Endothelial cell of umbilical vein (primary cell): ENCODE measurements around the gene FOXP1. TPM values are rescaled to one million over a fixed set of nuclear protein-coding genes. Genes with fewer than 3 reads are reported as not detected.

ENCODE experiments used
- BruUV-seq: library from RNA; stranded (reverse); fragments of 400-500 nt; replicated peaks from 2 replicates; lab custom pipeline; 2021; lab: Mats Ljungman, UMichigan
- CTCF ChIA-PET: fragments of 300-600, 350-600 bp; sonication (Branson Sonifier 250); formaldehyde crosslinking; loops from one replicate; lab custom pipeline; 2021; ENCODE audit warnings: antibody characterized with exemption, inconsistent platforms; lab: Charles Lee
- POLR2A ChIA-PET: fragments of 300-600, 350-600 bp; sonication (Branson Sonifier 250); formaldehyde crosslinking; loops from one replicate; lab custom pipeline; 2021; ENCODE audit warnings: antibody characterized with exemption, inconsistent platforms; lab: Charles Lee
- DNase-seq: peaks from one replicate; pipeline ENCODE4 v3.0.0-alpha.2; 2011; ENCODE audit warnings: low read depth, low spot score
- FAIRE-seq: peaks from 2 replicates; lab custom pipeline; 2011; peaks lifted over from hg19 to GRCh38; lab: Jason Lieb, UNC
- H2AFZ ChIP-seq: 2 replicates; pipeline ENCODE4 v1.6.0; 2012; ENCODE audit warnings: low read depth, low read length, control low read depth, inconsistent platforms
- H3K27ac ChIP-seq: 2 replicates; pipeline ENCODE4 v1.5.1; 2011; ENCODE audit warnings: low read depth, mild to moderate bottlenecking, control low read depth, low read length, moderate library complexity; ENCODE audit not compliant: insufficient read depth
- H3K27me3 ChIP-seq, 2 experiments: 2 replicates each; pipeline versions ENCODE4 v1.6.0 to v1.6.1; 2011; ENCODE audit warnings: low read length in 2 of 2, mixed read lengths in 1 of 2; ENCODE audit not compliant: control insufficient read depth in 2 of 2, insufficient read depth in 2 of 2
- H3K36me3 ChIP-seq, 2 experiments: 2 replicates in 1 of 2; 3 replicates in 1 of 2; pipeline ENCODE4 v1.5.1; 2011; ENCODE audit warnings: low read length in 2 of 2, mild to moderate bottlenecking in 1 of 2, moderate library complexity in 1 of 2; ENCODE audit not compliant: control insufficient read depth in 2 of 2, insufficient read depth in 2 of 2; ENCODE audit errors: extremely low read depth in 1 of 2
- H3K4me1 ChIP-seq: 3 replicates; pipeline ENCODE4 v1.5.1; 2011; ENCODE audit warnings: mild to moderate bottlenecking, low read length; ENCODE audit not compliant: control insufficient read depth, insufficient read depth; ENCODE audit errors: extremely low read depth
- H3K4me2 ChIP-seq: 2 replicates; pipeline ENCODE4 v1.6.1; 2011; ENCODE audit warnings: low read length, control low read depth, mixed read lengths; ENCODE audit not compliant: insufficient read depth
- H3K4me3 ChIP-seq, 3 experiments: fragments of 200-600 bp in 1 of 3; sonication (generic), shearing (Covaris generic) in 1 of 3; replicated peaks in 1 of 3; 2 replicates each; pipeline ENCODE4 v1.5.1; 2011 to 2016; ENCODE audit warnings: control low read depth in 3 of 3, low read length in 3 of 3, mild to moderate bottlenecking in 2 of 3, inconsistent platforms in 1 of 3, low read depth in 1 of 3, moderate library complexity in 1 of 3; ENCODE audit not compliant: insufficient read depth in 1 of 3
- H3K79me2 ChIP-seq: 2 replicates; pipeline ENCODE4 v1.6.0; 2012; ENCODE audit warnings: low read length, inconsistent platforms; ENCODE audit not compliant: control insufficient read depth, insufficient read depth
- H3K9ac ChIP-seq: replicated peaks from 2 replicates; pipeline ENCODE3; 2011; ENCODE audit warnings: low read length, control low read depth; ENCODE audit not compliant: insufficient read depth; ENCODE audit errors: extremely low read depth
- H3K9me1 ChIP-seq: replicated peaks from 3 replicates; pipeline ENCODE4 v1.6.0; 2011; ENCODE audit warnings: mild to moderate bottlenecking, low read length; ENCODE audit not compliant: control insufficient read depth, insufficient read depth; ENCODE audit errors: extremely low read depth
- H3K9me3 ChIP-seq: replicated peaks from 2 replicates; pipeline ENCODE4 v1.5.1; 2012; ENCODE audit warnings: low read length, inconsistent platforms; ENCODE audit not compliant: control insufficient read depth, insufficient read depth
- H4K20me1 ChIP-seq: replicated peaks from 2 replicates; pipeline ENCODE3; 2011; ENCODE audit warnings: mild to moderate bottlenecking, low read length; ENCODE audit not compliant: control insufficient read depth, insufficient read depth; ENCODE audit errors: extremely low read depth
- CTCF ChIP-seq, 2 donors: IDR thresholded peaks; 1 replicate in 1 of 2; 2 replicates in 1 of 2; pipeline ENCODE4 v1.5.1; 2011; ENCODE audit warnings: low read length in 2 of 2, mild to moderate bottlenecking in 2 of 2, moderate library complexity in 2 of 2, control low read depth in 1 of 2, inconsistent platforms in 1 of 2, low read depth in 1 of 2; ENCODE audit not compliant: insufficient read depth in 1 of 2; ENCODE audit errors: extremely low read depth in 1 of 2
- EZH2 ChIP-seq: IDR thresholded peaks from 2 replicates; pipeline ENCODE4 v1.6.1; 2012; ENCODE audit warnings: borderline replicate concordance, low read depth, mild to moderate bottlenecking, moderate library complexity, low read length, inconsistent platforms; ENCODE audit not compliant: severe bottlenecking
- FOS ChIP-seq: IDR thresholded peaks from 2 replicates; pipeline ENCODE4 v1.6.1; 2011; ENCODE audit warnings: mild to moderate bottlenecking, low read length, moderate library complexity, borderline replicate concordance; ENCODE audit not compliant: insufficient read depth
- GATA2 ChIP-seq: IDR thresholded peaks from 2 replicates; pipeline ENCODE4 v1.7.0; 2011; ENCODE audit warnings: low read depth, mild to moderate bottlenecking, moderate library complexity, mixed read lengths, low read length; ENCODE audit not compliant: insufficient read length, insufficient read depth
- JUN ChIP-seq: IDR thresholded peaks from 2 replicates; pipeline ENCODE4 v1.6.1; 2011; ENCODE audit warnings: borderline replicate concordance, low read depth; ENCODE audit not compliant: insufficient read length, insufficient read depth
- MAX ChIP-seq: IDR thresholded peaks from 2 replicates; pipeline ENCODE4 v1.6.1; 2011; ENCODE audit not compliant: insufficient read depth, insufficient read length
- MYC ChIP-seq: IDR thresholded peaks from one replicate; pipeline ENCODE4 v1.6.1; 2011; ENCODE audit warnings: mild to moderate bottlenecking, low read depth, low read length
- POLR2A ChIP-seq: IDR thresholded peaks from 2 replicates; pipeline ENCODE4 v1.6.1; 2012; ENCODE audit warnings: low read depth, mild to moderate bottlenecking, control low read depth, low read length
- POLR2AphosphoS5 ChIP-seq: IDR thresholded peaks from 2 replicates; pipeline ENCODE4 v1.6.1; 2012; ENCODE audit warnings: low read depth, mild to moderate bottlenecking, control low read depth, low read length, moderate library complexity; ENCODE audit not compliant: insufficient read depth
- dilution Hi-C: fragments of 300-500 bp; cut with MboI; formaldehyde crosslinking; loops from one replicate; pipeline ENCODE4 v1.15.0; 2019; ENCODE audit warnings: low sequenced_read_pairs; ENCODE audit not compliant: extremely low pct_ligation_motif_present
- intact Hi-C: fragments of 100-400 bp; cut with micrococcal nuclease; formaldehyde crosslinking; loops from one replicate; pipeline ENCODE4 v1.10.0; 2022
- polyA plus RNA-seq, 4 experiments: library from polyadenylated mRNA; depleted of rRNA in 3 of 4; stranded (reverse) in 3 of 4; unstranded in 1 of 4; fragments of >200 nt; gene quantifications; 2 replicates each; pipeline versions ENCODE4 v1.2.1 to v1.2.3, GENCODE V29; 2011 to 2012; ENCODE audit warnings: missing spikeins in 1 of 4
- total RNA-seq: library from RNA; stranded (reverse); gene quantifications from 2 replicates; pipeline ENCODE4 v1.2.3, GENCODE V29; 2021

FOXP1 gene
- total and polyA plus RNA-seq, 2 donors (not counting 3 experiments of a cell fraction or from before 2014, with no cell fraction given) = 41.0 to 107 TPM

- DNase-seq = peak; percentile 87
- Histone ChIP-seq H3K4me2 (peak overlapping the region; percentile 97), H3K9ac (peak overlapping the region; percentile 94), H3K9me1 (no peaks in the 10 kb centered on the region), H3K79me2 (peaks cover 29% of the 10 kb centered on the region), H3K4me3 (peak overlapping the region; percentile 24 to 91 (median 87)), H2AFZ (peak overlapping the region; percentile 72), H3K9me3 (no peaks in the 10 kb centered on the region), H3K36me3 (no peaks in the 10 kb centered on the region), H3K4me1 (peaks cover 24% of the 10 kb centered on the region), H4K20me1 (no peaks in the 10 kb centered on the region), H3K27me3 (no peaks in the 10 kb centered on the region), H3K27ac (peak overlapping the region; percentile 93)
- intact Hi-C loops = loop anchor here (1.0 to 10.0 kb wide), 7 partner anchors 21 to 453 kb away; partner anchors contain the start of gene FOXP1
- FAIRE-seq = peak; percentile 64
- ChIA-PET POLR2A (interaction anchor here (0.6 to 1.5 kb wide), 2 partner anchors 20 to 116 kb away, joined by 3 to 4 read pairs; no protein-coding TSS in a partner anchor), CTCF (interaction anchor here (1.1 to 2.1 kb wide), 7 partner anchors 20 to 268 kb away, joined by 4 to 10 read pairs (median 6); no protein-coding TSS in a partner anchor)
- peak; percentile 49 for TF ChIP-seq POLR2AphosphoS5
- TF ChIP-seq EZH2 = no peak
- no peak for TF ChIP-seq MAX
- TSS peak; percentile 75 for BruUV-seq
- dilution Hi-C loops = no loop called here
These were observed 453.7 kb downstream of the FOXP1 start for GRCh38 chr3:71129611-71130431.

GRCh38 chr3:71128961-71129360, 454.6 kb downstream of the FOXP1 start:
- H3K4me3 ChIP-seq = peak overlapping the region; percentile 24 to 91 (median 87)

More at GRCh38 chr3:71128961-71129360, 454.6 kb downstream of the FOXP1 start:
- Histone ChIP-seq H4K20me1 (no peaks in the 10 kb centered on the region), H3K4me2 (peak overlapping the region; percentile 97), H3K4me1 (peaks cover 24% of the 10 kb centered on the region), H3K27me3 (no peaks in the 10 kb centered on the region), H3K36me3 (no peaks in the 10 kb centered on the region), H3K79me2 (peaks cover 31% of the 10 kb centered on the region), H3K27ac (peak overlapping the region; percentile 93), H3K9me3 (no peaks in the 10 kb centered on the region), H2AFZ (peak overlapping the region; percentile 60), H3K9me1 (no peaks in the 10 kb centered on the region), H3K9ac (peak overlapping the region; percentile 94)
- POLR2A ChIA-PET = interaction anchor here (1.5 kb wide), 1 partner anchor 19 kb away, joined by 3 read pairs; no protein-coding TSS in a partner anchor
- intact Hi-C loops = loop anchor here (1.0 to 2.0 kb wide), 4 partner anchors 20 to 454 kb away; partner anchors contain the start of gene FOXP1
- FAIRE-seq (peak; percentile 58), DNase-seq (peak; percentile 89)
- no TSS peak for BruUV-seq
- CTCF ChIA-PET = interaction anchor here (1.0 to 1.5 kb wide), 5 partner anchors 19 to 552 kb away, joined by 3 to 10 read pairs (median 5); no protein-coding TSS in a partner anchor
- dilution Hi-C loops = no loop called here
- TF ChIP-seq POLR2AphosphoS5 (no peak), GATA2 (no peak), MYC (no peak), FOS (no peak), POLR2A (no peak), MAX (no peak), CTCF (IDR thresholded peaks at IDR 0.05; ENCODE audit: extremely low read depth in 1 of 2, insufficient read depth in 1 of 2, low read depth in 1 of 2, low read length in 2 of 2) (no peak), EZH2 (no peak), JUN (no peak)
